ENCODE results near the gene CPNE6. TPM values are rescaled to one million over a fixed set of nuclear protein-coding genes. Genes with fewer than 3 reads are reported as not detected.
A peak's percentile ranks its signal among the peaks of the same experiment; 100 is the strongest.
"Not testable (repeated sequence)": the region's sequence is repeated elsewhere in the genome, so short reads cannot be mapped to it uniquely, and the experiment has no call there.

CPNE6 gene
- not detected for total RNA-seq

- no peak within 1 kb of the TSS for H3K27ac Mint-ChIP-seq
- ChIA-PET POLR2A (no interaction called here), CTCF (interaction anchor here (0.6 to 6.1 kb wide), 7 partner anchors 10 to 100 kb away, joined by 3 to 30 read pairs (median 4); no protein-coding TSS in a partner anchor)
- no peak within 1 kb of the TSS for H3K4me3 Mint-ChIP-seq
- intact Hi-C loops (cut with micrococcal nuclease), result no loop called here
- no peaks in the 10 kb centered on the region for H3K9me3 Mint-ChIP-seq
- H3K27me3 Mint-ChIP-seq, result peaks cover 3% of the 10 kb centered on the region
- DNase-seq, result peak; percentile 74
- H3K4me1 Mint-ChIP-seq (ENCODE audit: low read depth), result peaks cover 11% of the 10 kb centered on the region
- H3K36me3 Mint-ChIP-seq, result no peaks in the 10 kb centered on the region
These were observed at the start of gene CPNE6 for GRCh38 chr14:24071144-24071697. Gene CPNE6 (plus strand): TSS chr14:24071562. CDS start chr14:24072937, 1,375 bp downstream.

GRCh38 chr14:24024939-24025418 lies 46.4 kb upstream of the CPNE6 start:
- H3K9me3 Mint-ChIP-seq; H3K27me3 Mint-ChIP-seq; H3K27ac Mint-ChIP-seq; DNase-seq; intact Hi-C loops (cut with micrococcal nuclease); H3K36me3 Mint-ChIP-seq; H3K4me1 Mint-ChIP-seq (ENCODE audit: low read depth); POLR2A ChIA-PET; H3K4me3 Mint-ChIP-seq; CTCF ChIA-PET: not testable (repeated sequence)

- H3K36me3 Mint-ChIP-seq; POLR2A ChIA-PET; CTCF ChIA-PET; H3K27ac Mint-ChIP-seq; intact Hi-C loops (cut with micrococcal nuclease); H3K27me3 Mint-ChIP-seq; H3K4me3 Mint-ChIP-seq; DNase-seq; H3K4me1 Mint-ChIP-seq (ENCODE audit: low read depth): not testable (repeated sequence)
- peaks cover 23% of the 10 kb centered on the region for H3K9me3 Mint-ChIP-seq
These were observed 41.7 kb upstream of the CPNE6 start for GRCh38 chr14:24029687-24030086.

- H3K27ac Mint-ChIP-seq; CTCF ChIA-PET; H3K4me3 Mint-ChIP-seq; POLR2A ChIA-PET; H3K36me3 Mint-ChIP-seq; DNase-seq; H3K4me1 Mint-ChIP-seq (ENCODE audit: low read depth); intact Hi-C loops (cut with micrococcal nuclease); H3K27me3 Mint-ChIP-seq: not testable (repeated sequence)
- peaks cover 23% of the 10 kb centered on the region for H3K9me3 Mint-ChIP-seq
These were observed 40.0 kb upstream of the CPNE6 start for GRCh38 chr14:24031331-24031730.

GRCh38 chr14:24032727-24033418 lies 38.5 kb upstream of the CPNE6 start:
- peaks cover 9% of the 10 kb centered on the region for H3K4me1 Mint-ChIP-seq (ENCODE audit: low read depth)
- DNase-seq, result no peak
- peaks cover 5% of the 10 kb centered on the region for H3K36me3 Mint-ChIP-seq
- ChIA-PET CTCF (interaction anchor here (0.7 to 1.7 kb wide), 3 partner anchors 21 to 554 kb away, joined by 3 to 4 read pairs (median 3); no protein-coding TSS in a partner anchor), POLR2A (no interaction called here)
- H3K4me3 Mint-ChIP-seq, result no peak overlapping the region
- H3K9me3 Mint-ChIP-seq, result peaks cover 23% of the 10 kb centered on the region
- no peaks in the 10 kb centered on the region for H3K27me3 Mint-ChIP-seq
- no peak overlapping the region for H3K27ac Mint-ChIP-seq
- intact Hi-C loops (cut with micrococcal nuclease), result no loop called here

GRCh38 chr14:24035769-24036168 lies 35.6 kb upstream of the CPNE6 start:
- H3K27ac Mint-ChIP-seq; POLR2A ChIA-PET; H3K36me3 Mint-ChIP-seq; H3K27me3 Mint-ChIP-seq; H3K4me1 Mint-ChIP-seq (ENCODE audit: low read depth); DNase-seq: not testable (repeated sequence)
- Mint-ChIP-seq H3K9me3 (peaks cover 23% of the 10 kb centered on the region), H3K4me3 (peak overlapping the region; percentile 90)
- intact Hi-C loops (cut with micrococcal nuclease), result loop anchor here (1.0 kb wide), 1 partner anchor 21 kb away; no protein-coding TSS in a partner anchor
- CTCF ChIA-PET, result interaction anchor here (0.7 to 1.0 kb wide), 4 partner anchors 16 to 68 kb away, joined by 3 to 5 read pairs (median 3); partner anchors contain the start of genes CARMIL3 and CPNE6

- POLR2A ChIA-PET, result no interaction called here
- intact Hi-C loops (cut with micrococcal nuclease), result loop anchor here (1.0 kb wide), 1 partner anchor 22 kb away; no protein-coding TSS in a partner anchor
- CTCF ChIA-PET, result interaction anchor here (0.7 to 1.0 kb wide), 4 partner anchors 15 to 67 kb away, joined by 3 to 5 read pairs (median 3); partner anchors contain the start of genes CARMIL3 and CPNE6
These were observed 35.0 kb upstream of the CPNE6 start for GRCh38 chr14:24036169-24036962.

GRCh38 chr14:24036963-24037657 lies 34.3 kb upstream of the CPNE6 start:
- H3K27ac Mint-ChIP-seq, result peak overlapping the region; percentile 74

More at GRCh38 chr14:24036169-24036962, 35.0 kb upstream of the CPNE6 start:
- peaks cover 5% of the 10 kb centered on the region for H3K36me3 Mint-ChIP-seq
- peaks cover 9% of the 10 kb centered on the region for H3K4me1 Mint-ChIP-seq (ENCODE audit: low read depth)
- no peaks in the 10 kb centered on the region for H3K27me3 Mint-ChIP-seq
- H3K4me3 Mint-ChIP-seq, result peak overlapping the region; percentile 90
- peak; percentile 77 for DNase-seq
- peak overlapping the region; percentile 74 for H3K27ac Mint-ChIP-seq
- peaks cover 18% of the 10 kb centered on the region for H3K9me3 Mint-ChIP-seq

GRCh38 chr14:24037658-24038037 lies 33.7 kb upstream of the CPNE6 start:
- POLR2A ChIA-PET, result no interaction called here
- H3K9me3 Mint-ChIP-seq, result peaks cover 6% of the 10 kb centered on the region
- H3K4me1 Mint-ChIP-seq (ENCODE audit: low read depth), result peaks cover 9% of the 10 kb centered on the region
- no peak overlapping the region for H3K4me3 Mint-ChIP-seq
- H3K36me3 Mint-ChIP-seq, result peaks cover under 1% of the 10 kb centered on the region
- CTCF ChIA-PET, result no interaction called here
- no peaks in the 10 kb centered on the region for H3K27me3 Mint-ChIP-seq
- intact Hi-C loops (cut with micrococcal nuclease), result no loop called here
- no peak for DNase-seq
- no peak overlapping the region for H3K27ac Mint-ChIP-seq

More at GRCh38 chr14:24036963-24037657, 34.3 kb upstream of the CPNE6 start:
- DNase-seq; H3K27me3 Mint-ChIP-seq; POLR2A ChIA-PET; H3K4me1 Mint-ChIP-seq (ENCODE audit: low read depth); H3K36me3 Mint-ChIP-seq: not testable (repeated sequence)
- CTCF ChIA-PET, result interaction anchor here (1.0 kb wide), 1 partner anchor 34 kb away, joined by 3 read pairs; the partner anchor contains the start of gene CPNE6
- intact Hi-C loops (cut with micrococcal nuclease), result loop anchor here (1.0 kb wide), 1 partner anchor 23 kb away; no protein-coding TSS in a partner anchor
- Mint-ChIP-seq H3K4me3 (peak overlapping the region; percentile 90), H3K9me3 (peaks cover 12% of the 10 kb centered on the region)

GRCh38 chr14:24038686-24039085 lies 32.7 kb upstream of the CPNE6 start:
- no peaks in the 10 kb centered on the region for H3K36me3 Mint-ChIP-seq
- H3K9me3 Mint-ChIP-seq, result no peaks in the 10 kb centered on the region
- CTCF ChIA-PET, result interaction anchor here (0.7 to 1.2 kb wide), 2 partner anchors 23 to 71 kb away, joined by 3 to 4 read pairs; no protein-coding TSS in a partner anchor
- intact Hi-C loops (cut with micrococcal nuclease), result no loop called here
- no peak overlapping the region for H3K27ac Mint-ChIP-seq
- POLR2A ChIA-PET, result no interaction called here
- no peak for DNase-seq
- no peak overlapping the region for H3K4me3 Mint-ChIP-seq
- H3K4me1 Mint-ChIP-seq (ENCODE audit: low read depth), result peaks cover 9% of the 10 kb centered on the region
- no peaks in the 10 kb centered on the region for H3K27me3 Mint-ChIP-seq

GRCh38 chr14:24040692-24041091 lies 30.7 kb upstream of the CPNE6 start:
- ChIA-PET POLR2A (no interaction called here), CTCF (no interaction called here)
- peaks cover 9% of the 10 kb centered on the region for H3K4me1 Mint-ChIP-seq (ENCODE audit: low read depth)
- H3K27me3 Mint-ChIP-seq, result peaks cover 6% of the 10 kb centered on the region
- no peak for DNase-seq
- no peaks in the 10 kb centered on the region for H3K36me3 Mint-ChIP-seq
- intact Hi-C loops (cut with micrococcal nuclease), result no loop called here
- no peak overlapping the region for H3K27ac Mint-ChIP-seq
- no peaks in the 10 kb centered on the region for H3K9me3 Mint-ChIP-seq
- H3K4me3 Mint-ChIP-seq, result no peak overlapping the region
